H9 (cell line): Measurements from ENCODE around the gene DPEP3. TPM values are rescaled to one million over a fixed set of nuclear protein-coding genes. Genes with fewer than 3 reads are reported as not detected.
"Not testable (repeated sequence)": the region's sequence is repeated elsewhere in the genome, so short reads cannot be mapped to it uniquely, and the experiment has no call there.

Source experiments
- DNase-seq: peaks from one replicate; pipeline ENCODE4 v3.0.0-alpha.2; 2017
- H2AFZ ChIP-seq: one replicate; pipeline ENCODE4 v1.6.1; 2013; ENCODE audit warnings: mild to moderate bottlenecking, low read length, control low read depth, moderate library complexity
- H2AK5ac ChIP-seq: 2 replicates; pipeline ENCODE4 v1.6.1; 2013; ENCODE audit warnings: low read length, control low read depth, mixed read lengths; ENCODE audit not compliant: insufficient read length
- H2BK120ac ChIP-seq: one replicate; pipeline ENCODE4 v1.6.1; 2013; ENCODE audit warnings: low read depth, mild to moderate bottlenecking, low read length, control low read depth, inconsistent platforms; ENCODE audit not compliant: poor library complexity, severe bottlenecking
- H2BK12ac ChIP-seq: 2 replicates; pipeline ENCODE4 v1.6.1; 2013; ENCODE audit warnings: low read length, control low read depth, mixed read lengths, low read depth; ENCODE audit not compliant: insufficient read length
- H2BK15ac ChIP-seq: 2 replicates; pipeline ENCODE4 v1.6.1; 2013; ENCODE audit warnings: low read depth, low read length, control low read depth
- H2BK20ac ChIP-seq: one replicate; pipeline ENCODE4 v1.6.1; 2013; ENCODE audit warnings: low read depth, mild to moderate bottlenecking, low read length, control low read depth, inconsistent platforms; ENCODE audit not compliant: poor library complexity, severe bottlenecking
- H2BK5ac ChIP-seq: 2 replicates; pipeline ENCODE4 v1.6.1; 2013; ENCODE audit warnings: low read length, control low read depth, mixed read lengths; ENCODE audit not compliant: insufficient read length
- H3K14ac ChIP-seq: 2 replicates; pipeline ENCODE4 v1.6.1; 2013; ENCODE audit warnings: low read length, control low read depth; ENCODE audit not compliant: insufficient read depth
- H3K18ac ChIP-seq: 2 replicates; pipeline ENCODE4 v1.6.1; 2013; ENCODE audit warnings: low read depth, mild to moderate bottlenecking, mixed read lengths, low read length, control low read depth; ENCODE audit not compliant: insufficient read length
- H3K23ac ChIP-seq: 2 replicates; pipeline ENCODE4 v1.6.1; 2013; ENCODE audit warnings: low read length, control low read depth, mixed read lengths, low read depth; ENCODE audit not compliant: insufficient read length
- H3K23me2 ChIP-seq: 2 replicates; pipeline ENCODE4 v1.6.1; 2013; ENCODE audit warnings: low read depth, mild to moderate bottlenecking, mixed read lengths, low read length, control low read depth; ENCODE audit not compliant: insufficient read length, poor library complexity, severe bottlenecking
- H3K27ac ChIP-seq: 2 replicates; pipeline ENCODE4 v1.5.1; 2013; ENCODE audit warnings: low read length, control low read depth, mixed read lengths, low read depth; ENCODE audit not compliant: insufficient read length
- H3K27me3 ChIP-seq: 2 replicates; pipeline ENCODE4 v1.6.1; 2013; ENCODE audit warnings: low read length, control low read depth, inconsistent platforms; ENCODE audit not compliant: insufficient read depth
- H3K4ac ChIP-seq: 2 replicates; pipeline ENCODE4 v1.6.1; 2013; ENCODE audit warnings: low read depth, mild to moderate bottlenecking, control low read depth, inconsistent platforms, low read length, moderate library complexity
- H3K4me1 ChIP-seq: 2 replicates; pipeline ENCODE4 v1.6.1; 2013; ENCODE audit warnings: low read length, control low read depth, inconsistent platforms; ENCODE audit not compliant: insufficient read depth
- H3K4me2 ChIP-seq: 2 replicates; pipeline ENCODE4 v1.6.1; 2013; ENCODE audit warnings: low read length, control low read depth, mixed read lengths; ENCODE audit not compliant: insufficient read length, insufficient read depth
- H3K56ac ChIP-seq: 2 replicates; pipeline ENCODE4 v1.6.1; 2013; ENCODE audit warnings: low read depth, mild to moderate bottlenecking, mixed read lengths, low read length, control low read depth; ENCODE audit not compliant: insufficient read length
- H3K79me1 ChIP-seq: 2 replicates; pipeline ENCODE4 v1.6.1; 2013; ENCODE audit warnings: low read depth, mild to moderate bottlenecking, moderate library complexity, low read length, control low read depth, inconsistent platforms; ENCODE audit not compliant: insufficient read depth, poor library complexity, severe bottlenecking
- H3K79me2 ChIP-seq: 2 replicates; pipeline ENCODE4 v1.6.1; 2013; ENCODE audit warnings: low read length, control low read depth, inconsistent platforms; ENCODE audit not compliant: insufficient read depth
- H3K9ac ChIP-seq: 2 replicates; pipeline ENCODE4 v1.6.1; 2013; ENCODE audit warnings: low read length, control low read depth, mixed read lengths; ENCODE audit not compliant: insufficient read length; ENCODE audit errors: extremely low read depth
- H3K9me3 ChIP-seq: one replicate; pipeline ENCODE4 v1.6.1; 2013; ENCODE audit warnings: low read depth, low read length, inconsistent platforms; ENCODE audit not compliant: control insufficient read depth
- H3T11ph ChIP-seq: one replicate; pipeline ENCODE4 v1.6.1; 2013; ENCODE audit warnings: mild to moderate bottlenecking, low read length, control low read depth, inconsistent platforms
- H4K20me1 ChIP-seq: one replicate; pipeline ENCODE4 v1.6.1; 2013; ENCODE audit not compliant: control insufficient read depth, insufficient read length, insufficient read depth
- H4K5ac ChIP-seq: 2 replicates; pipeline ENCODE4 v1.6.1; 2013; ENCODE audit warnings: low read depth, mild to moderate bottlenecking, mixed read lengths, low read length, control low read depth; ENCODE audit not compliant: insufficient read length
- H4K8ac ChIP-seq: replicated peaks from 2 replicates; pipeline ENCODE4 v1.6.1; 2013; ENCODE audit warnings: low read length, control low read depth, mixed read lengths, low read depth; ENCODE audit not compliant: insufficient read length
- H4K91ac ChIP-seq: 2 replicates; pipeline ENCODE4 v1.6.1; 2013; ENCODE audit warnings: low read depth, mild to moderate bottlenecking, moderate library complexity, mixed read lengths, low read length, control low read depth; ENCODE audit not compliant: insufficient read length
- H3K27ac Mint-ChIP-seq, 3 experiments: 2 replicates in 2 of 3; 3 replicates in 1 of 3; pipeline ENCODE4 v1.8.0; 2020 to 2021; ENCODE audit warnings: mixed read lengths in 3 of 3, mild to moderate bottlenecking in 1 of 3, moderate library complexity in 1 of 3
- H3K27me3 Mint-ChIP-seq: 2 replicates; pipeline ENCODE4 v1.8.0; 2021; ENCODE audit warnings: low read depth, mild to moderate bottlenecking, moderate library complexity, mixed read lengths
- H3K36me3 Mint-ChIP-seq, 3 experiments: 2 replicates in 2 of 3; 3 replicates in 1 of 3; pipeline ENCODE4 v1.8.0; 2020 to 2021; ENCODE audit warnings: low read depth in 3 of 3, mixed read lengths in 3 of 3; ENCODE audit not compliant: insufficient read depth in 1 of 3
- H3K4me1 Mint-ChIP-seq, 2 experiments: 2 replicates each; pipeline ENCODE4 v1.8.0; 2020; ENCODE audit warnings: mixed read lengths in 2 of 2
- H3K4me3 Mint-ChIP-seq, 2 experiments: 2 replicates in 1 of 2; 3 replicates in 1 of 2; pipeline ENCODE4 v1.8.0; 2020 to 2021; ENCODE audit warnings: mild to moderate bottlenecking in 2 of 2, mixed read lengths in 2 of 2, moderate library complexity in 1 of 2
- H3K9me3 Mint-ChIP-seq, 2 experiments: 2 replicates in 1 of 2; 3 replicates in 1 of 2; pipeline ENCODE4 v1.8.0; 2020; ENCODE audit warnings: mild to moderate bottlenecking in 2 of 2, mixed read lengths in 2 of 2, moderate library complexity in 1 of 2
- WGBS: extraction: QIAGEN DNeasy Blood & Tissue Kit; methylation state at CpG from one replicate; pipeline ENCODE4 v1.1.7; 2013; ENCODE audit warnings: missing lambda C conversion rate, low lambda C conversion rate, mixed read lengths; ENCODE audit not compliant: insufficient read length; ENCODE audit errors: extremely low coverage; 5-methylcytosine and 5-hydroxymethylcytosine counted together
- total RNA-seq: library from RNA; stranded (reverse); gene quantifications from 2 replicates; pipeline ENCODE4 v1.2.1, GENCODE V29; 2021
- TF ChIP-seq, protein P1 (sequence below): fragments of 200-600 bp; sonication (generic); conservative IDR thresholded peaks from 3 replicates; pipeline ENCODE4 v1.8.0; 2021; ENCODE audit warnings: antibody characterized with exemption, mild to moderate bottlenecking

The DPEP3 gene
- total RNA-seq, 1 experiment from 2014 or later = 0.68 TPM

DNA sequence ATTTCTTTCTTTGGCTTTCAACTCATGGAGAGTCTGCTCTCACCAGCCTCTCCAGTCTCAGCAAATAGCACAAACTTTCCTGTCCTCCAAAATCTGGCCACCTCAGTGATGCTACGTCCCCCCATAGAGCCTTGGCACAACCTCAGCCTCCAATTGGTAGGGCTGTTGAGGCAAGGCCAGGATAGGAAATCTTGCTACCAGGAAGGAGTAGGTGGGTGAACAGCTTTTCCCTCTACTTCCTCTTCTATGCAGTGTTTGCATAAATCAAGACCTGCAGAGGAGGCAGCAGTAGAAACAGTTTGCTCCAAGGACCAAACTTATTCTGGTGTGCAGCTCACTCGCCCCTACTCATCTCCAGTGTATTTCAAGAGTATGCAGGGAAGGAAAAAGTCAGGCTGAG is 19.7 kb upstream of the DPEP3 start:
- Histone ChIP-seq H4K8ac (no peak overlapping the region), H3K9ac (no peak overlapping the region), H3K18ac (no peak overlapping the region), H2AFZ (no peak overlapping the region), H3K23ac (no peak overlapping the region), H3K23me2 (no peaks in the 10 kb centered on the region), H4K91ac (no peak overlapping the region), H3K4ac (no peak overlapping the region), H3K27ac (no peak overlapping the region), H2AK5ac (no peak overlapping the region), H3K79me2 (no peaks in the 10 kb centered on the region), H3K14ac (no peak overlapping the region), H3K27me3 (no peaks in the 10 kb centered on the region), H3T11ph (no peak overlapping the region), H2BK12ac (no peak overlapping the region), H3K79me1 (no peaks in the 10 kb centered on the region), H2BK5ac (no peak overlapping the region), H3K4me2 (no peak overlapping the region), H2BK20ac (no peak overlapping the region), H2BK15ac (no peak overlapping the region), H4K20me1 (no peaks in the 10 kb centered on the region), H4K5ac (no peak overlapping the region), H2BK120ac (no peak overlapping the region), H3K4me1 (0 out of 2 replicates have a peak, but pooled peaks cover 2% of the 10 kb centered on the region), H3K56ac (no peak overlapping the region), H3K9me3 (no peaks in the 10 kb centered on the region)
- Mint-ChIP-seq H3K4me3 (no peak overlapping the region), H3K4me1 (peaks cover 0 to 4% of the 10 kb centered on the region in 2 experiments; a peak in 2 of 4 replicates), H3K27ac (no peak overlapping the region; a peak in 1 of 7 replicates), H3K36me3 (peaks cover 0 to 3% (median 0%) of the 10 kb centered on the region in 3 experiments; a peak in 2 of 7 replicates), H3K9me3 (no peaks in the 10 kb centered on the region; a peak in 1 of 5 replicates), H3K27me3 (peaks cover 6% of the 10 kb centered on the region)
- no CpG with 5 or more reads among the region's 2 CpGs for WGBS
- TF ChIP-seq, protein P1, sequence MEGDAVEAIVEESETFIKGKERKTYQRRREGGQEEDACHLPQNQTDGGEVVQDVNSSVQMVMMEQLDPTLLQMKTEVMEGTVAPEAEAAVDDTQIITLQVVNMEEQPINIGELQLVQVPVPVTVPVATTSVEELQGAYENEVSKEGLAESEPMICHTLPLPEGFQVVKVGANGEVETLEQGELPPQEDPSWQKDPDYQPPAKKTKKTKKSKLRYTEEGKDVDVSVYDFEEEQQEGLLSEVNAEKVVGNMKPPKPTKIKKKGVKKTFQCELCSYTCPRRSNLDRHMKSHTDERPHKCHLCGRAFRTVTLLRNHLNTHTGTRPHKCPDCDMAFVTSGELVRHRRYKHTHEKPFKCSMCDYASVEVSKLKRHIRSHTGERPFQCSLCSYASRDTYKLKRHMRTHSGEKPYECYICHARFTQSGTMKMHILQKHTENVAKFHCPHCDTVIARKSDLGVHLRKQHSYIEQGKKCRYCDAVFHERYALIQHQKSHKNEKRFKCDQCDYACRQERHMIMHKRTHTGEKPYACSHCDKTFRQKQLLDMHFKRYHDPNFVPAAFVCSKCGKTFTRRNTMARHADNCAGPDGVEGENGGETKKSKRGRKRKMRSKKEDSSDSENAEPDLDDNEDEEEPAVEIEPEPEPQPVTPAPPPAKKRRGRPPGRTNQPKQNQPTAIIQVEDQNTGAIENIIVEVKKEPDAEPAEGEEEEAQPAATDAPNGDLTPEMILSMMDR = no peak
- no peak for DNase-seq

DNA sequence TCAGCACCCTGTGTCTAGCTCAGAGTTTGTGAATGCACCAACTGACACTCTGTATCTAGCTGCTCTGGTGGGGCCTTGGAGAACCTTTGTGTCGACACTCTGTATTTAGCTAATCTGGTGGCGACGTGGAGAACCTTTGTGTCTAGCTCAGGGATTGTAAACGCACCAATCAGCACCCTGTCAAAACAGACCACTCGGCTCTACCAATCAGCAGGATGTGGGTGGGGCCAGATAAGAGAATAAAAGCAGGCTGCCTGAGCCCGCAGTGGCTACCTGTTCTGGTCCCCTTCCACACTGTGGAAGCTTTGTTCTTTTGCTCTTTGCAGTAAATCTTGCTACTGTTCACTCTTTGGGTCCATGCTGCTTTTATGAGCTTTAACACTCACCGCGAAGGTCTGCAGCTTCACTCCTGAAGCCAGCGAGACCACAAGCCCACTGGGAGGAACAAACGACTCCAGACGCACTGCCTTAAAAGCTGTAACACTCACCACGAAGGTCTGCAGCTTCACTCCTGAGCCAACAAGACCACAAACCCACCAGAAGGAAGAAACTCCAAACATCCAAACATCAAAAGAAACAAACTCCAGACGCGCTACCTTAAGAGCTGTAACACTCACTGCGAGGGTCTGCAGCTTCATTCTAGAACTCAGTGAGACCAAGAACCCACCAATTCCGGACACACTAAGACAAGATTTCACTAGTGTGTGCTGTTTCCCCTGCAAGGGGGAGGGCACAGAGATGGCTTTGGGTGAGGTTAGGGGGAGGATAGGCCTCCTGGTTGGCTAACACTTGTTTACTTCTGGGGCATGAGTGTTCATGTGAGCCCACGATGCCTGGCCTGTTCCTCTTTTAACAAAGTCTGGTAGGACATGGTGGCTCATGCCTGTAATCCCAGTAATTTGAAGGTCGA is 18.7 kb upstream of the DPEP3 start, which contains the start of gene DPEP2:
Gene DPEP2, minus strand, starts transcription at position 706 of the 910 bp plus-strand sequence. CDS start 6,272 bp downstream, outside the sequence.
- H3K23ac ChIP-seq = not testable (repeated sequence)

More for the DNA sequence above, 18.7 kb upstream of the DPEP3 start, which contains the start of gene DPEP2:
- H3K27ac Mint-ChIP-seq, H3K4me1 Mint-ChIP-seq, H2BK20ac ChIP-seq, H2BK15ac ChIP-seq, H3K4me1 ChIP-seq, H3K27me3 Mint-ChIP-seq, H3T11ph ChIP-seq, H3K9me3 ChIP-seq, DNase-seq, H4K8ac ChIP-seq, H3K27me3 ChIP-seq, H4K5ac ChIP-seq, H3K23me2 ChIP-seq, H3K14ac ChIP-seq, H3K56ac ChIP-seq, H3K36me3 Mint-ChIP-seq, H3K9me3 Mint-ChIP-seq, H3K79me1 ChIP-seq, H3K4me2 ChIP-seq, H3K9ac ChIP-seq, H3K4me3 Mint-ChIP-seq, H2BK12ac ChIP-seq, H4K20me1 ChIP-seq, H3K79me2 ChIP-seq, H2BK5ac ChIP-seq, H3K27ac ChIP-seq, H4K91ac ChIP-seq, H3K18ac ChIP-seq, H2BK120ac ChIP-seq, H3K4ac ChIP-seq, H2AFZ ChIP-seq, H2AK5ac ChIP-seq: not testable (repeated sequence)
- no CpG with 5 or more reads among the region's 18 CpGs for WGBS
